GM19324 (cell line): Measurements from ENCODE around the gene FCF1.

Source experiments
- ATAC-seq: cut with Tn5 transposase; IDR thresholded peaks from one replicate; pipeline ENCODE4 v1.9.1; 2021; ENCODE audit warnings: mild to moderate bottlenecking, moderate library complexity; ENCODE audit not compliant: unreplicated experiment, low FRiP score

Gene FCF1

DNA sequence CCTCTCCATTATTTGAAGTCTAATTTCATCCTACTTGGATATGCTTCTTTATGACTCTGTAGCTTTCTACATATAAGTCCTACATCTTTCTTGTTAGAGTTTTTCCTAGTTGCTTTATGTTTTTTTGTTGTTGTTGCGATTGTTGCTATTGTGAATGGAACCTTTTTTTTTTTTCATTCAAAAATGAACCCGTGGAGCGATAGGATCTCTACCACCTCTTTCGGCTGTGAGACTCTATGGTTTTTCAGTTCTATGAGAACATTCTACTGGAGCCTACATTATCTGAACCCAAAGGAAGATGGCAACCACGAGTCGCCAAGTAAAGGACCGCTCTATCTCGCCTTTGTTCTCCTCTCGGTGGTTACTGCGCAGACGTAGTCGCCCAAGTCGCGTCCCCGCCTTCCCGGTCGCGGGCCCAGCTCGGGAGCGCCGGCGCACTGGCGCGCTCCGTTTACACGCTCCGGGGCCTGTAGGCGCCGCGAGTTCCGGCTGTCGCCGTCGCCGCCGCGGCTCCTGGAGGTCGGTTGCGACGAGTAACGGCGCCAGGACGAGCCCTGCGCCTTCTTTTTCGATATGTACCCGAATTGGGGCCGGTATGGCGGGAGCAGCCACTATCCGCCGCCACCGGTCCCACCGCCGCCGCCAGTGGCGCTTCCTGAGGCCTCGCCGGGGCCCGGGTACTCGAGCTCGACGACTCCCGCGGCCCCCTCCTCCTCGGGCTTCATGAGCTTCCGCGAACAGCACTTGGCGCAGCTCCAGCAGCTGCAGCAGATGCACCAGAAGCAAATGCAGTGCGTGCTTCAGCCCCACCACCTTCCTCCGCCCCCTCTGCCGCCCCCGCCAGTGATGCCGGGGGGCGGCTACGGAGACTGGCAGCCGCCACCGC lies 50.2 kb downstream of the FCF1 start, which contains the start of gene YLPM1:
TSS of gene YLPM1 (plus strand) at position 400 of the 886 bp plus-strand sequence. CDS start at position 574, 174 bp downstream.
- ATAC-seq: peak; percentile 96

- no peak for ATAC-seq
These were observed 51.0 kb downstream of the FCF1 start for GRCh38 chr14:74763803-74764531.

GRCh38 chr14:74765721-74766120 lies 52.8 kb downstream of the FCF1 start:
- no peak for ATAC-seq

GRCh38 chr14:74771399-74771798 lies 58.5 kb downstream of the FCF1 start:
- no peak for ATAC-seq

DNA sequence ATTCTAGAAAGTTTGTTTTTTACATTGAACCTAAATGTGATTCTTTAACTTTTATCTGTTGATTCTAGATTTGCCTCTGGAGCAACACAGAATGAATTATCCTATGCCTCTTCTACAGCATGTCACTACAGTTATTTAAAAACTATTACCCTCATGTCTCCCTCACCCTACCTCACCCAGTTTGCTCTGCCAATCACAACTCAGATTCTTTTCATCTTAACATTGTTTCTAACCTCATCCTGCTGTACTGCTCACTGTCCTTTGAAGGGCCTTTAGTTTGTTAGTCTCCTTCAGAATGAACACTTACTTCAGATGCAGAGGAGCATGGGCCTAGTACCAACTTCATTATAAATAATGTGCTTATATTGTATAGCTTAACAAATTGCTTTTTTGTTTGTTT lies 71.7 kb downstream of the FCF1 start:
- ATAC-seq: no peak

- ATAC-seq: no peak
These were observed 72.2 kb downstream of the FCF1 start for GRCh38 chr14:74785056-74785613.

GRCh38 chr14:74786796-74787315 lies 73.9 kb downstream of the FCF1 start:
- no peak for ATAC-seq
